ENCODE data around the gene SEC24D. TPM values are rescaled to one million over a fixed set of nuclear protein-coding genes. Genes with fewer than 3 reads are reported as not detected.

SEC24D gene
- total and polyA plus RNA-seq, 9 of the 15 experiments (the other 6 are each of a cell fraction or from before 2014, with no cell fraction given), result 7.1 to 22.5 (median 11.3) TPM

- no peaks in the 10 kb centered on the region for H3K79me2 ChIP-seq (ENCODE audit: control insufficient read depth, insufficient read depth, low read length)
- no peak overlapping the region for H3K9ac ChIP-seq (ENCODE audit: insufficient read depth in 1 of 2, low read depth in 2 of 2, low read length in 2 of 2)
- TF ChIP-seq ZNF23 (CRISPR knock-in tag; IDR thresholded peaks at IDR 0.05), result no peak
- no peak for TF ChIP-seq JUNB (CRISPR knock-in tag; conservative IDR thresholded peaks at IDR 0.05)
- no peak for TF ChIP-seq CC2D1A (IDR thresholded peaks at IDR 0.05)
- no peak for TF ChIP-seq TFE3 (CRISPR knock-in tag; IDR thresholded peaks at IDR 0.05)
- TF ChIP-seq POLR2G (IDR thresholded peaks at IDR 0.05; ENCODE audit: low read depth, low read length), result no peak
- TF ChIP-seq ARID2 (IDR thresholded peaks at IDR 0.05), result no peak
- TF ChIP-seq NFXL1 (CRISPR knock-in tag; IDR thresholded peaks at IDR 0.05), result no peak
- TF ChIP-seq ZHX1 (conservative IDR thresholded peaks at IDR 0.05; ENCODE audit: low read length), result no peak
- no peak for TF ChIP-seq MTF1 (CRISPR knock-in tag; IDR thresholded peaks at IDR 0.05; ENCODE audit: borderline replicate concordance)
- TF ChIP-seq STAT5B (CRISPR knock-in tag; IDR thresholded peaks at IDR 0.05), result no peak
- no peak for TF ChIP-seq ZNF507 (tag; conservative IDR thresholded peaks at IDR 0.05)
- no peak overlapping the region for H3K4me2 ChIP-seq (ENCODE audit: insufficient read depth, low read length)
- no peaks in the 10 kb centered on the region for H3K9me3 ChIP-seq (replicated peaks; ENCODE audit: control insufficient read depth, insufficient read depth, low read depth, low read length)
- in situ Hi-C loops (cut with MboI), result no loop called here
- H3K27me3 ChIP-seq (ENCODE audit: control insufficient read depth in 2 of 2, insufficient read depth in 2 of 2, low read length in 2 of 2), result peaks cover 0 to 3% of the 10 kb centered on the region in 2 experiments; a peak in 1 of 5 replicates
- no peaks in the 10 kb centered on the region for H3K36me3 ChIP-seq (ENCODE audit: control insufficient read depth, insufficient read depth, low read length)
- WGBS (ENCODE audit: insufficient coverage, low coverage, missing lambda C conversion rate), result 3% methylated on average over 2 of the region's 2 CpGs
- no peaks in the 10 kb centered on the region for H3K9me1 ChIP-seq (ENCODE audit: control insufficient read depth, insufficient read depth, low read length)
- ATAC-seq, result no peak
- no TSS peak for BruUV-seq (replicated peaks)
- no peak for FAIRE-seq
- no peaks in the 10 kb centered on the region for H4K20me1 ChIP-seq (replicated peaks; ENCODE audit: control insufficient read depth, insufficient read depth, low read length)
- no peaks in the 10 kb centered on the region for H3K4me1 ChIP-seq (replicated peaks in 1 of 2; ENCODE audit: control insufficient read depth in 2 of 2, insufficient read depth in 2 of 2, low read length in 2 of 2)
- H2AFZ ChIP-seq (ENCODE audit: low read depth, low read length), result no peak overlapping the region
- no peak overlapping the region for H3K4me3 ChIP-seq
- intact Hi-C loops (cut with micrococcal nuclease), result no loop called here
- ChIA-PET POLR2A (no interaction called here), CTCF (ENCODE audit: low intra/inter-chr PET ratio) (no interaction called here)
- H3K27ac ChIP-seq (ENCODE audit: extremely low read depth, low read depth, low read length), result no peak overlapping the region
- DNase-seq (ENCODE audit: extremely low read depth in 1 of 4, low spot score in 3 of 4), result no peak
These were observed 33.9 kb upstream of the SEC24D start for GRCh38 chr4:118869808-118870342.
